Embryonic facial prominence (tissue), 1 donor: Measurements from ENCODE around the gene SRGAP1.

Experiments used
- DNase-seq: peaks from one replicate; pipeline ENCODE4 v3.0.0-alpha.2; 2016; ENCODE audit errors: extremely low spot score

SRGAP1 gene

GRCh38 chr12:63966606-63966975 is 122.1 kb downstream of the SRGAP1 start:
- DNase-seq = no peak

- DNase-seq = no peak
Observed at GRCh38 chr12:63967358-63968145, 123.1 kb downstream of the SRGAP1 start.

GRCh38 chr12:63968673-63969072 is 124.2 kb downstream of the SRGAP1 start:
- DNase-seq = no peak

- no peak for DNase-seq
Observed at GRCh38 chr12:63976902-63977395, 132.4 kb downstream of the SRGAP1 start.

- DNase-seq = no peak
Observed at GRCh38 chr12:63977441-63977840, 132.9 kb downstream of the SRGAP1 start.

GRCh38 chr12:63978519-63978918 is 134.0 kb downstream of the SRGAP1 start:
- no peak for DNase-seq

- no peak for DNase-seq
Observed at GRCh38 chr12:63980211-63980610, 135.7 kb downstream of the SRGAP1 start.

GRCh38 chr12:63981343-63981742 is 136.8 kb downstream of the SRGAP1 start:
- DNase-seq = no peak

GRCh38 chr12:63982604-63983295 is 138.2 kb downstream of the SRGAP1 start:
- DNase-seq = no peak

GRCh38 chr12:63985456-63985855 is 141.0 kb downstream of the SRGAP1 start:
- no peak for DNase-seq

- no peak for DNase-seq
Observed at GRCh38 chr12:63985945-63986344, 141.4 kb downstream of the SRGAP1 start.

GRCh38 chr12:63989301-63989845 is 144.9 kb downstream of the SRGAP1 start:
- DNase-seq = no peak

- DNase-seq = no peak
Observed at GRCh38 chr12:63990828-63991547, 146.5 kb downstream of the SRGAP1 start.

GRCh38 chr12:63994704-63995103 is 150.2 kb downstream of the SRGAP1 start:
- no peak for DNase-seq

- no peak for DNase-seq
Observed at GRCh38 chr12:63995512-63995911, 151.0 kb downstream of the SRGAP1 start.

- no peak for DNase-seq
Observed at GRCh38 chr12:63996556-63996955, 152.1 kb downstream of the SRGAP1 start.

- DNase-seq = no peak
Observed at GRCh38 chr12:63997198-63997597, 152.7 kb downstream of the SRGAP1 start.

GRCh38 chr12:63998584-63998983 is 154.1 kb downstream of the SRGAP1 start:
- DNase-seq = no peak

- DNase-seq = no peak
Observed at GRCh38 chr12:63999853-64000252, 155.4 kb downstream of the SRGAP1 start.

- no peak for DNase-seq
Observed at GRCh38 chr12:64001439-64001838, 156.9 kb downstream of the SRGAP1 start.

GRCh38 chr12:64004641-64005040 is 160.1 kb downstream of the SRGAP1 start:
- no peak for DNase-seq

GRCh38 chr12:64006211-64006825 is 161.8 kb downstream of the SRGAP1 start:
- DNase-seq = no peak
